Cerebellar cortex (tissue), 1 donor: ENCODE data around the gene SCFD2.
"Not testable (repeated sequence)": the region's sequence is repeated elsewhere in the genome, so short reads cannot be mapped to it uniquely, and the experiment has no call there.

ENCODE experiments used
- DNase-seq: peaks from one replicate; pipeline ENCODE4 v3.0.0-alpha.2; 2015; ENCODE audit warnings: low spot score

The SCFD2 gene

GRCh38 chr4:53238352-53238751, 127.5 kb downstream of the SCFD2 start:
- DNase-seq, result not testable (repeated sequence)

- not testable (repeated sequence) for DNase-seq
These were observed 128.1 kb downstream of the SCFD2 start for GRCh38 chr4:53237811-53238210.

GRCh38 chr4:53236624-53237023, 129.2 kb downstream of the SCFD2 start:
- DNase-seq, result not testable (repeated sequence)

GRCh38 chr4:53235547-53235946, 130.3 kb downstream of the SCFD2 start:
- no peak for DNase-seq

GRCh38 chr4:53234669-53235068, 131.2 kb downstream of the SCFD2 start:
- DNase-seq, result no peak

GRCh38 chr4:53234111-53234510, 131.8 kb downstream of the SCFD2 start:
- no peak for DNase-seq

- no peak for DNase-seq
These were observed 132.6 kb downstream of the SCFD2 start for GRCh38 chr4:53233114-53233795.

- no peak for DNase-seq
These were observed 133.5 kb downstream of the SCFD2 start for GRCh38 chr4:53232371-53232770.

GRCh38 chr4:53228036-53228435, 137.8 kb downstream of the SCFD2 start:
- no peak for DNase-seq

GRCh38 chr4:53227451-53227850, 138.4 kb downstream of the SCFD2 start:
- DNase-seq, result no peak

- no peak for DNase-seq
These were observed 143.9 kb downstream of the SCFD2 start for GRCh38 chr4:53221832-53222480.

GRCh38 chr4:53219148-53219547, 146.7 kb downstream of the SCFD2 start:
- not testable (repeated sequence) for DNase-seq

- no peak for DNase-seq
These were observed 157.1 kb downstream of the SCFD2 start for GRCh38 chr4:53208753-53209152.

- no peak for DNase-seq
These were observed 159.9 kb downstream of the SCFD2 start for GRCh38 chr4:53205970-53206369.

- DNase-seq, result no peak
These were observed 166.5 kb downstream of the SCFD2 start for GRCh38 chr4:53199356-53199755.

- DNase-seq, result no peak
These were observed 168.1 kb downstream of the SCFD2 start for GRCh38 chr4:53197772-53198142.

GRCh38 chr4:53196882-53197771, 168.7 kb downstream of the SCFD2 start:
- peak; percentile 74 for DNase-seq

GRCh38 chr4:53195815-53196661, 169.8 kb downstream of the SCFD2 start:
- no peak for DNase-seq

GRCh38 chr4:53194727-53195126, 171.1 kb downstream of the SCFD2 start:
- no peak for DNase-seq

GRCh38 chr4:53193111-53193510, 172.8 kb downstream of the SCFD2 start:
- DNase-seq, result no peak

- no peak for DNase-seq
These were observed 173.4 kb downstream of the SCFD2 start for GRCh38 chr4:53192496-53192895.

- DNase-seq, result no peak
These were observed 173.9 kb downstream of the SCFD2 start for GRCh38 chr4:53191997-53192396.
